Esophagus muscularis mucosa (tissue), 4 donors: ENCODE data around the gene CSTB. TPM values are rescaled to one million over a fixed set of nuclear protein-coding genes. Genes with fewer than 3 reads are reported as not detected.

Source experiments
- DNase-seq: peaks from one replicate; pipeline ENCODE4 v3.0.0-alpha.2; 2017; ENCODE audit errors: extremely low spot score
- H3K27ac ChIP-seq, 4 donors: fragments of 200-600 bp; sonication (generic); replicated peaks in 1 of 4; 1 replicate in 3 of 4; 2 replicates in 1 of 4; pipeline ENCODE4 v1.5.1; 2016 to 2019; ENCODE audit warnings: mild to moderate bottlenecking in 1 of 4
- H3K27me3 ChIP-seq, 4 donors: fragments of 200-600 bp; sonication (generic); one replicate each; pipeline versions ENCODE4 v1.5.1 to v1.6.0; 2016 to 2019
- H3K36me3 ChIP-seq, 4 donors: fragments of 200-600 bp; sonication (generic); one replicate each; pipeline ENCODE4 v1.5.1; 2016 to 2019
- H3K4me1 ChIP-seq, 4 donors: fragments of 200-600 bp; sonication (generic); one replicate each; pipeline ENCODE4 v1.5.1; 2016 to 2019
- H3K4me3 ChIP-seq, 4 donors: fragments of 200-600 bp; sonication (generic); 1 replicate in 2 of 4; 2 replicates in 2 of 4; pipeline ENCODE4 v1.5.1; 2016 to 2019; ENCODE audit warnings: mild to moderate bottlenecking in 4 of 4, moderate library complexity in 1 of 4
- H3K9me3 ChIP-seq, 4 donors: fragments of 200-600 bp; sonication (generic); 1 replicate in 3 of 4; 2 replicates in 1 of 4; pipeline ENCODE4 v1.5.1; 2016 to 2019
- CTCF ChIP-seq, 3 experiments: fragments of 200-600 bp in 2 of 3; fragments of 450-650 bp in 1 of 3; sonication (generic) in 2 of 3; IDR thresholded peaks; one replicate each; pipeline ENCODE4 v1.5.1; 2017 to 2019; ENCODE audit warnings: antibody characterized with exemption in 3 of 3, mild to moderate bottlenecking in 2 of 3, moderate library complexity in 1 of 3
- EP300 ChIP-seq: sonication (generic); formaldehyde crosslinking; IDR thresholded peaks from one replicate; pipeline ENCODE4 v1.6.1; 2017; ENCODE audit warnings: antibody characterized with exemption
- POLR2A ChIP-seq: fragments of 450-650 bp; IDR thresholded peaks from one replicate; pipeline ENCODE4 v1.6.1; 2017; ENCODE audit warnings: antibody characterized with exemption, moderate library complexity, mild to moderate bottlenecking, low read depth
- POLR2AphosphoS5 ChIP-seq, 2 donors: sonication (generic); formaldehyde crosslinking; IDR thresholded peaks; one replicate each; pipeline ENCODE4 v1.6.1; 2017; ENCODE audit warnings: antibody characterized with exemption in 2 of 2
- WGBS: methylation state at CpG from one replicate; pipeline ENCODE4 v1.1.5; 2018; 5-methylcytosine and 5-hydroxymethylcytosine counted together
- intact Hi-C: fragments of 100-400 bp; cut with DNase I; formaldehyde crosslinking; loops from one replicate; pipeline ENCODE4 v1.15.1; 2023
- total RNA-seq, 4 donors: library from RNA; depleted of rRNA; stranded (reverse); fragments of >200 nt; gene quantifications; one replicate each; pipeline versions ENCODE4 v1.1.0 to v1.2.1, GENCODE V29; 2016

CSTB gene
- total RNA-seq, 4 donors from 2014 or later, result 5.0 to 21.1 (median 8.1) TPM

DNA sequence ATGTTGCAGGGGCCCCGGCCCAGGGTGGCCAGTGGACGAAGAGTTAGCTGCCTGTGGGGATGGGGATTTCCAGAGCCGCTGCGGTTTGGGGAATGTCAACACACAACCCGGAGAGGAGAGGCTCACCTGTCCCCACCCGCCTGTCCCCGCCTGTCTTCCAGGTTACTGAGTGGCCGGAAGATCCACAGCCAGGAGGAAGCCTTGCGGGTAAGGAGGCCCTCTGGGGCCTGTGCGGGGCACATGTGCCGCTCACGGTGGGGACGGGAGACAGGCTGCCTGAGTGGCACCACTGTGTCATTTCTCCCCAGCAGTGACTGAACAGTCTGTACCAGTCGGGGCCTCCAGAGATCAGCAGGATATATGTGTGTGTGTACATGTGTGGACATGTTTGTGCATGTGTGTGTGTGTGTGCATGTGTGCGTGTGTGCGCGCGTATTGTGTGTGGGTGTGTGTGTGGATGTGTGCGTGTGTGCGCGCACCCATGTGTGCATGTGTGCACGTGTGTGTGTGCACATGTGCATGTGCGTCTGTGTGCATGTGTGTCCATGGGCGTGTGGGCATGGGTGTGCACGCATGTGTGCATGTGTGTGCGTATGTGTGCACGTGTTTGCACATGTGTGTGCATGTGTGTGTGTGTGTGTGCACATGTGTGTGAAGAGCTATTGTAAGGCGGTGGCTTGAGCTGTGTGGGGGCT is 25.6 kb downstream of the CSTB start:
- Histone ChIP-seq H3K27me3 (no peaks in the 10 kb centered on the region), H3K9me3 (no peaks in the 10 kb centered on the region), H3K36me3 (peaks cover 23 to 99% (median 97%) of the 10 kb centered on the region in 4 donors), H3K4me3 (no peak overlapping the region), H3K27ac (no peak overlapping the region), H3K4me1 (no peaks in the 10 kb centered on the region)
- TF ChIP-seq CTCF (IDR thresholded peaks at IDR 0.05), result no peak
- TF ChIP-seq POLR2A, result no peak
- TF ChIP-seq POLR2AphosphoS5 (IDR thresholded peaks at IDR 0.05), result no peak
- no peak for TF ChIP-seq EP300
- intact Hi-C loops, result no loop called here
- WGBS, result 90% methylated on average over 27 of the region's 28 CpGs
- no peak for DNase-seq

DNA sequence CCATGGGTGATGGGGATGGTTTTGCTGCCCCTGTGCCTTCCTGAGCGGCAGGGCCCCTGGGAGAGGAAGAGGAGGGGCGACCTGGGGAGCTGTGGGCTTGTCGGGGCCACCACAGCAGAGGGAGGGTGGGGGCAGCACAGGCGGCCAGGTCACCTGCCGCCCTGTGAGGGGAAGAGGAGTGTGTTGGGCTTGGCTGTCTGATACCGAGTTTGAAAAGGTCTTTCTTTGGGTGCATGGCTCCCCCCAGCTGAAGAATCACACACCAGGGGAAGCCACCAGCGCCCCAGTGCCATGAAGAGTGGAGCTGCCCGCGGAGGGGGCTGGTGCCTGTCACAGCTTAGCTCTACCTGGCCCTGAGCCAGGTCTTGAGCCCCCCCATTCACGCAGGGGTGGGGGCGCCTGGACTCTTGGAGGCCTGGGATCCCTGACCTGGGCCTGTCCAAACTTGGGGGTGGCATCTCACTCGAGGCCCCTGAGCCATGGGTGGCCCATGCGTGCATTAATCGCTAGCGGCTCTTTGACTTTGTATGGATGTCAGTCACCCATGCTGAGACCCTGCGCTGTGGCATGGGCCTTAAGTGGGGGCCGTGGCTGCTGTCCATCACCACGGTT is 26.4 kb downstream of the CSTB start:
- no peaks in the 10 kb centered on the region for H3K9me3 ChIP-seq
- no peak for TF ChIP-seq EP300
- no peak for TF ChIP-seq CTCF (IDR thresholded peaks at IDR 0.05)
- TF ChIP-seq POLR2AphosphoS5 (IDR thresholded peaks at IDR 0.05), result no peak
- no peak for TF ChIP-seq POLR2A
- peaks cover 23 to 99% (median 95%) of the 10 kb centered on the region in 4 donors for H3K36me3 ChIP-seq
- no peak overlapping the region for H3K27ac ChIP-seq
- no peaks in the 10 kb centered on the region for H3K27me3 ChIP-seq
- intact Hi-C loops, result no loop called here
- DNase-seq, result no peak
- H3K4me1 ChIP-seq, result no peaks in the 10 kb centered on the region
- H3K4me3 ChIP-seq, result no peak overlapping the region
- WGBS, result 82% methylated on average over 9 of the region's 18 CpGs

- H3K36me3 ChIP-seq, result peaks cover 26 to 99% (median 96%) of the 10 kb centered on the region in 4 donors
Observed at GRCh38 chr21:43748622-43749021, 27.5 kb downstream of the CSTB start.

DNA sequence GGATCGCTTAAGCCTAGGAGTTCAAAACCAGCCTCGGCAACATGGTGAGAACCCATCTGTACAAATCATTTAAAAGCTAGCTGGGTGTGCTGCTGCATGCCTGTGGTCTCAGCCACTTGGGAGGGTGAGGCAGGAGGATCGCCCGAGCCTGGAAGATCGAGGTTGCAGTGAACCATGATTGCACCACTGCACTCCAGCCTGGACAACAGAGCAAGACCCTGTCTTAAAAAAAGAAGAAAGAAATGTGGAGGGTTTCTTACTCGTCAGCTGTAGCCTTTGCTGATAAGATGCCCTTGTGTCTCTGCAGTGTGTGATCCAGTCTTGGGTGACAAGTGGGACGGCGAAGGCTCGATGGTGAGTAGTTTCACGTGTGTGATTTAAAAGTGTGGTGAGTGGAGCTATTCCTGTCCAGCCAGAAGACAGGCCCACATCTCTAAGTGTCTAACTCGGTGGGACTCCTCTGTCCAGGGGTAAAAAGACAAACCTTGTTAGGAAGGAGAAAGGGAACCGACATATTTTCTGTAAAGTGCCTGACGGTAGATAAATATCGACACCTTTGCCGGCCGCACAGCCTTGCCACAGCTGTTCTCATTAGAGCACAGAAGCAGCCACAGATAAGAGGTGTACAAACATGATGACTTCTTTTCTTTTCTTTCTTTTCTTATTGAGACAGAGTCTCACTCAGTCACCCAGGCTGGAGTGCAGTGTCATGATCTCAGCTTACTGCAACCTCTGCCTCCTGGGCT is 30.2 kb downstream of the CSTB start:
- H3K4me3 ChIP-seq, result no peak overlapping the region
- H3K4me1 ChIP-seq, result peaks cover 0 to 9% (median 1%) of the 10 kb centered on the region in 4 donors
- no peak for TF ChIP-seq CTCF (IDR thresholded peaks at IDR 0.05)
- no peak for TF ChIP-seq POLR2A
- no peak for TF ChIP-seq EP300
- no peak for TF ChIP-seq POLR2AphosphoS5 (IDR thresholded peaks at IDR 0.05)
- peaks cover 11 to 94% (median 82%) of the 10 kb centered on the region in 4 donors for H3K36me3 ChIP-seq
- intact Hi-C loops, result no loop called here
- no peak for DNase-seq
- WGBS, result 91% methylated on average over 16 of the region's 16 CpGs
- no peak overlapping the region for H3K27ac ChIP-seq
- H3K27me3 ChIP-seq, result no peaks in the 10 kb centered on the region
- H3K9me3 ChIP-seq, result no peaks in the 10 kb centered on the region

More at GRCh38 chr21:43748622-43749021, 27.5 kb downstream of the CSTB start:
- intact Hi-C loops, result no loop called here
- H3K4me3 ChIP-seq, result no peak overlapping the region
- no peaks in the 10 kb centered on the region for H3K9me3 ChIP-seq
- DNase-seq, result no peak
- H3K27ac ChIP-seq, result no peak overlapping the region
- no peaks in the 10 kb centered on the region for H3K27me3 ChIP-seq
- no peaks in the 10 kb centered on the region for H3K4me1 ChIP-seq
- TF ChIP-seq POLR2AphosphoS5 (IDR thresholded peaks at IDR 0.05) (no peak), EP300 (no peak), CTCF (IDR thresholded peaks at IDR 0.05) (no peak), POLR2A (no peak)
- 95% methylated on average over 17 of the region's 17 CpGs for WGBS
